SK-N-SH treated with all-trans-retinoic acid at 6 μM for 48 hours (cell line): ENCODE data around the gene PLEKHG4.

ENCODE experiments used
- ATAC-seq: fragments of 200-7000 bp; cut with Tn5 transposase; 3 replicates; pipeline ENCODE4 v1.9.1; 2020; ENCODE audit warnings: mild to moderate bottlenecking, moderate library complexity
- ARNTL ChIP-seq: fragments of 450-650 bp; formaldehyde crosslinking; IDR thresholded peaks from 2 replicates; pipeline ENCODE4 v1.5.0; 2020; ENCODE audit warnings: low read depth, mild to moderate bottlenecking, moderate library complexity, borderline replicate concordance
- BACH2 ChIP-seq: fragments of 250-450 bp; sonication (Bioruptor Pico); IDR thresholded peaks from 2 replicates; pipeline ENCODE4 v1.9.0; 2021; ENCODE audit warnings: mild to moderate bottlenecking, borderline replicate concordance
- CREB5 ChIP-seq: fragments of 250-450 bp; sonication (Bioruptor Pico); IDR thresholded peaks from 2 replicates; pipeline ENCODE4 v1.5.1; 2020; ENCODE audit warnings: low read depth, mild to moderate bottlenecking, moderate library complexity
- CSDC2 ChIP-seq: fragments of 250-450 bp; sonication (Bioruptor Pico); IDR thresholded peaks from 2 replicates; pipeline ENCODE4 v1.5.0; 2020; ENCODE audit warnings: mild to moderate bottlenecking, moderate library complexity
- ESRRG ChIP-seq: fragments of 250-450 bp; sonication (Bioruptor Pico); IDR thresholded peaks from 2 replicates; pipeline ENCODE4 v1.6.1; 2021; ENCODE audit warnings: mild to moderate bottlenecking
- GLIS3 ChIP-seq: fragments of 250-450 bp; sonication (Bioruptor Pico); IDR thresholded peaks from 2 replicates; pipeline ENCODE4 v1.5.0; 2020; ENCODE audit warnings: mild to moderate bottlenecking, moderate library complexity
- ISL1 ChIP-seq: fragments of 250-450 bp; sonication (Bioruptor Pico); IDR thresholded peaks from 2 replicates; pipeline ENCODE4 v2.1.2; 2022; ENCODE audit warnings: mild to moderate bottlenecking, moderate library complexity
- OSR1 ChIP-seq: fragments of 250-450 bp; sonication (Bioruptor Pico); IDR thresholded peaks from 2 replicates; pipeline ENCODE4 v1.8.0; 2022; ENCODE audit warnings: moderate library complexity, mild to moderate bottlenecking, inconsistent platforms
- POU6F1 ChIP-seq: fragments of 250-450 bp; sonication (Bioruptor Pico); IDR thresholded peaks from 2 replicates; pipeline ENCODE4 v1.8.0; 2021; ENCODE audit warnings: low read depth, mild to moderate bottlenecking, moderate library complexity, borderline replicate concordance
- PPARA ChIP-seq: fragments of 250-450 bp; sonication (Bioruptor Pico); IDR thresholded peaks from 2 replicates; pipeline ENCODE4 v1.5.0; 2020; ENCODE audit warnings: mild to moderate bottlenecking, borderline replicate concordance
- RARB ChIP-seq: fragments of 250-450 bp; sonication (Bioruptor Pico); IDR thresholded peaks from 2 replicates; pipeline ENCODE4 v1.8.0; 2021; ENCODE audit warnings: mild to moderate bottlenecking, moderate library complexity
- SNAI2 ChIP-seq: fragments of 250-450 bp; sonication (Bioruptor Pico); IDR thresholded peaks from 2 replicates; pipeline ENCODE4 v1.5.0; 2020; ENCODE audit warnings: mild to moderate bottlenecking, moderate library complexity
- TCF4 ChIP-seq: fragments of 250-450 bp; sonication (Bioruptor Pico); IDR thresholded peaks from 2 replicates; pipeline ENCODE4 v1.8.0; 2021; ENCODE audit warnings: mild to moderate bottlenecking, moderate library complexity, borderline replicate concordance
- TOX ChIP-seq: fragments of 250-450 bp; sonication (Bioruptor Pico); IDR thresholded peaks from 2 replicates; pipeline ENCODE4 v1.8.0; 2021; ENCODE audit warnings: mild to moderate bottlenecking, moderate library complexity, borderline replicate concordance
- ZC3H10 ChIP-seq: fragments of 250-450 bp; sonication (Bioruptor Pico); IDR thresholded peaks from 2 replicates; pipeline ENCODE4 v1.5.1; 2021; ENCODE audit warnings: mild to moderate bottlenecking, moderate library complexity
- ZFP3 ChIP-seq: fragments of 250-450 bp; sonication (Bioruptor Pico); IDR thresholded peaks from 2 replicates; pipeline ENCODE4 v1.5.0; 2020; ENCODE audit warnings: mild to moderate bottlenecking, moderate library complexity
- ZFP30 ChIP-seq: fragments of 450-650 bp; formaldehyde crosslinking; IDR thresholded peaks from 2 replicates; pipeline ENCODE4 v1.5.0; 2022; ENCODE audit warnings: mild to moderate bottlenecking, moderate library complexity
- ZNF565 ChIP-seq: fragments of 450-650 bp; formaldehyde crosslinking; conservative IDR thresholded peaks from 2 replicates; pipeline ENCODE4 v1.5.0; 2020; ENCODE audit warnings: low read depth, mild to moderate bottlenecking, moderate library complexity
- ZNF70 ChIP-seq: fragments of 450-650 bp; formaldehyde crosslinking; IDR thresholded peaks from 2 replicates; pipeline ENCODE4 v1.5.0; 2020; ENCODE audit warnings: mild to moderate bottlenecking, moderate library complexity
- ZNF8 ChIP-seq: fragments of 450-650 bp; formaldehyde crosslinking; IDR thresholded peaks from 2 replicates; pipeline ENCODE4 v1.5.0; 2020; ENCODE audit warnings: mild to moderate bottlenecking, moderate library complexity
- TF ChIP-seq, protein P1 (sequence below): fragments of 250-450 bp; sonication (Bioruptor Pico); IDR thresholded peaks from 2 replicates; pipeline ENCODE4 v1.8.0; 2020; ENCODE audit warnings: mild to moderate bottlenecking, moderate library complexity, borderline replicate concordance
- TF ChIP-seq, protein P2 (sequence below): fragments of 250-450 bp; sonication (Bioruptor Pico); IDR thresholded peaks from 2 replicates; pipeline ENCODE4 v1.5.0; 2020; ENCODE audit warnings: mild to moderate bottlenecking, moderate library complexity

PLEKHG4 gene

GRCh38 chr16:67245186-67245585, 34.1 kb upstream of the PLEKHG4 start:
- TF ChIP-seq ZNF8 (CRISPR knock-in tag), result no peak
- TF ChIP-seq ZNF565 (CRISPR knock-in tag), result no peak
- no peak for TF ChIP-seq TOX
- no peak for TF ChIP-seq TCF4 (CRISPR knock-in tag)
- no peak for TF ChIP-seq BACH2 (CRISPR knock-in tag)
- TF ChIP-seq, protein P1, sequence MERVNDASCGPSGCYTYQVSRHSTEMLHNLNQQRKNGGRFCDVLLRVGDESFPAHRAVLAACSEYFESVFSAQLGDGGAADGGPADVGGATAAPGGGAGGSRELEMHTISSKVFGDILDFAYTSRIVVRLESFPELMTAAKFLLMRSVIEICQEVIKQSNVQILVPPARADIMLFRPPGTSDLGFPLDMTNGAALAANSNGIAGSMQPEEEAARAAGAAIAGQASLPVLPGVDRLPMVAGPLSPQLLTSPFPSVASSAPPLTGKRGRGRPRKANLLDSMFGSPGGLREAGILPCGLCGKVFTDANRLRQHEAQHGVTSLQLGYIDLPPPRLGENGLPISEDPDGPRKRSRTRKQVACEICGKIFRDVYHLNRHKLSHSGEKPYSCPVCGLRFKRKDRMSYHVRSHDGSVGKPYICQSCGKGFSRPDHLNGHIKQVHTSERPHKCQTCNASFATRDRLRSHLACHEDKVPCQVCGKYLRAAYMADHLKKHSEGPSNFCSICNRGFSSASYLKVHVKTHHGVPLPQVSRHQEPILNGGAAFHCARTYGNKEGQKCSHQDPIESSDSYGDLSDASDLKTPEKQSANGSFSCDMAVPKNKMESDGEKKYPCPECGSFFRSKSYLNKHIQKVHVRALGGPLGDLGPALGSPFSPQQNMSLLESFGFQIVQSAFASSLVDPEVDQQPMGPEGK, result no peak
- TF ChIP-seq ZFP3 (CRISPR knock-in tag), result no peak
- TF ChIP-seq ARNTL, result no peak
- TF ChIP-seq OSR1 (CRISPR knock-in tag), result no peak
- TF ChIP-seq CSDC2 (CRISPR knock-in tag), result no peak
- TF ChIP-seq, protein P2, sequence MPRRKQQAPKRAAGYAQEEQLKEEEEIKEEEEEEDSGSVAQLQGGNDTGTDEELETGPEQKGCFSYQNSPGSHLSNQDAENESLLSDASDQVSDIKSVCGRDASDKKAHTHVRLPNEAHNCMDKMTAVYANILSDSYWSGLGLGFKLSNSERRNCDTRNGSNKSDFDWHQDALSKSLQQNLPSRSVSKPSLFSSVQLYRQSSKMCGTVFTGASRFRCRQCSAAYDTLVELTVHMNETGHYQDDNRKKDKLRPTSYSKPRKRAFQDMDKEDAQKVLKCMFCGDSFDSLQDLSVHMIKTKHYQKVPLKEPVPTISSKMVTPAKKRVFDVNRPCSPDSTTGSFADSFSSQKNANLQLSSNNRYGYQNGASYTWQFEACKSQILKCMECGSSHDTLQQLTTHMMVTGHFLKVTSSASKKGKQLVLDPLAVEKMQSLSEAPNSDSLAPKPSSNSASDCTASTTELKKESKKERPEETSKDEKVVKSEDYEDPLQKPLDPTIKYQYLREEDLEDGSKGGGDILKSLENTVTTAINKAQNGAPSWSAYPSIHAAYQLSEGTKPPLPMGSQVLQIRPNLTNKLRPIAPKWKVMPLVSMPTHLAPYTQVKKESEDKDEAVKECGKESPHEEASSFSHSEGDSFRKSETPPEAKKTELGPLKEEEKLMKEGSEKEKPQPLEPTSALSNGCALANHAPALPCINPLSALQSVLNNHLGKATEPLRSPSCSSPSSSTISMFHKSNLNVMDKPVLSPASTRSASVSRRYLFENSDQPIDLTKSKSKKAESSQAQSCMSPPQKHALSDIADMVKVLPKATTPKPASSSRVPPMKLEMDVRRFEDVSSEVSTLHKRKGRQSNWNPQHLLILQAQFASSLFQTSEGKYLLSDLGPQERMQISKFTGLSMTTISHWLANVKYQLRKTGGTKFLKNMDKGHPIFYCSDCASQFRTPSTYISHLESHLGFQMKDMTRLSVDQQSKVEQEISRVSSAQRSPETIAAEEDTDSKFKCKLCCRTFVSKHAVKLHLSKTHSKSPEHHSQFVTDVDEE, result no peak
- no peak for TF ChIP-seq GLIS3 (CRISPR knock-in tag)
- TF ChIP-seq, all 23 proteins: peak for 0
- ATAC-seq, result no peak

DNA sequence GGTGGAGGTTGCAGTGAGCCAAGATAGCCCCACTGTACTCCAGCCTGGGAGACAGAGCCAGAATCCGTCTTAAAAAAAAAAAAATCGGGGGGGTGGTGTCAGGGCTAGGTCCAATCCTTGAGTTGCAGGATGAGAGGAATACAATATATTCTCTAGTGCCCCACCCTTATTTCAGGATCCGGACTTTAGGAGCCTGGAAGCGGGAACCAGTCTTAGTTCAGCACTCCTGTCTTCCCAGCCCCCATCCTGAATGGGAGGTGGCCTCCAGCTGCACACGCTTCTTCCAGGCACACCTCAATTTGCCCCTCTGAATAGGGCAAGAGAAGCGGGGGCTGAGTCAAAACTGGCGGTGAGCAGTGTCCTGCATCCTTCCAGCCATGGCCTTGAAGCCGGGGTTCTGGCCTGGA, 33.7 kb upstream of the PLEKHG4 start:
- TF ChIP-seq, protein P1, result no peak
- TF ChIP-seq CREB5, result no peak
- TF ChIP-seq GLIS3 (CRISPR knock-in tag), result no peak
- no peak for TF ChIP-seq ESRRG (CRISPR knock-in tag)
- no peak for TF ChIP-seq ZNF8 (CRISPR knock-in tag)
- no peak for TF ChIP-seq PPARA (CRISPR knock-in tag)
- TF ChIP-seq TCF4 (CRISPR knock-in tag), result no peak
- no peak for TF ChIP-seq ZFP30 (CRISPR knock-in tag)
- TF ChIP-seq, protein P2, result no peak
- no peak for TF ChIP-seq RARB (CRISPR knock-in tag)
- TF ChIP-seq ZFP3 (CRISPR knock-in tag), result no peak
- no peak for TF ChIP-seq POU6F1 (CRISPR knock-in tag)
- no peak for TF ChIP-seq ZNF70 (CRISPR knock-in tag)
- no peak for TF ChIP-seq ARNTL
- no peak for TF ChIP-seq TOX
- no peak for TF ChIP-seq ZC3H10
- no peak for TF ChIP-seq SNAI2 (CRISPR knock-in tag)
- no peak for TF ChIP-seq ISL1 (CRISPR knock-in tag)
- no peak for TF ChIP-seq ZNF565 (CRISPR knock-in tag)

More for the DNA sequence above, 33.7 kb upstream of the PLEKHG4 start:
- ATAC-seq, result no peak
